ENCODE data around the gene RPL27A.

Gene RPL27A

GRCh38 chr11:8702598-8702915, 20.0 kb downstream of the RPL27A start:
- no peak for DNase-seq

GRCh38 chr11:8704136-8704535, 21.5 kb downstream of the RPL27A start:
- no peak for DNase-seq

- DNase-seq: no peak
Observed at GRCh38 chr11:8705146-8705545, 22.6 kb downstream of the RPL27A start.

- DNase-seq: no peak
Observed at GRCh38 chr11:8706673-8707432, 24.3 kb downstream of the RPL27A start.

- DNase-seq: no peak
Observed at GRCh38 chr11:8707541-8708191, 25.1 kb downstream of the RPL27A start.

GRCh38 chr11:8709002-8709672, 26.5 kb downstream of the RPL27A start:
- DNase-seq: no peak

- no peak for DNase-seq
Observed at GRCh38 chr11:8709777-8710176, 27.2 kb downstream of the RPL27A start.

GRCh38 chr11:8711895-8712442, 29.4 kb downstream of the RPL27A start:
- DNase-seq: no peak

- DNase-seq: no peak
Observed at GRCh38 chr11:8712506-8712905, 29.9 kb downstream of the RPL27A start.

- no peak for DNase-seq
Observed at GRCh38 chr11:8713760-8714454, 31.3 kb downstream of the RPL27A start.

GRCh38 chr11:8714622-8715225, 32.1 kb downstream of the RPL27A start:
- no peak for DNase-seq

GRCh38 chr11:8715501-8715900, 32.9 kb downstream of the RPL27A start:
- DNase-seq: no peak

- DNase-seq: no peak
Observed at GRCh38 chr11:8717544-8717875, 34.9 kb downstream of the RPL27A start.

GRCh38 chr11:8717876-8718753, 35.5 kb downstream of the RPL27A start:
- DNase-seq: no peak

- no peak for DNase-seq
Observed at GRCh38 chr11:8719211-8719649, 36.6 kb downstream of the RPL27A start.

- DNase-seq: no peak
Observed at GRCh38 chr11:8719721-8720120, 37.1 kb downstream of the RPL27A start.

- no peak for DNase-seq
Observed at GRCh38 chr11:8720352-8720751, 37.8 kb downstream of the RPL27A start.

- no peak for DNase-seq
Observed at GRCh38 chr11:8720868-8721608, 38.4 kb downstream of the RPL27A start.

GRCh38 chr11:8721609-8722500, 39.3 kb downstream of the RPL27A start:
- no peak for DNase-seq

- DNase-seq: no peak
Observed at GRCh38 chr11:8722809-8723208, 40.2 kb downstream of the RPL27A start.

Data from GF-D8 (cell line).